Smooth muscle cell (in vitro differentiated cells): ENCODE measurements around the gene KCNK5. TPM values are rescaled to one million over a fixed set of nuclear protein-coding genes. Genes with fewer than 3 reads are reported as not detected.

Source experiments
- DNase-seq: peaks from one replicate; lab custom pipeline; 2025; ENCODE audit not compliant: unreplicated experiment; lab: John Stamatoyannopoulos, UW
- H2AFZ ChIP-seq: fragments of 200-600 bp; sonication (generic); 2 replicates; pipeline ENCODE4 v1.6.0; 2016; ENCODE audit warnings: antibody characterized with exemption, low read depth, mild to moderate bottlenecking
- H3F3A ChIP-seq: fragments of 200-600 bp; sonication (generic); 2 replicates; pipeline ENCODE4 v1.6.0; 2017; ENCODE audit warnings: antibody characterized with exemption, low read depth
- H3K27ac ChIP-seq: fragments of 200-600 bp; sonication (generic); 2 replicates; pipeline ENCODE4 v1.5.1; 2016; ENCODE audit warnings: low read depth, mild to moderate bottlenecking
- H3K27me3 ChIP-seq: fragments of 200-600 bp; sonication (generic); 2 replicates; pipeline ENCODE4 v1.6.1; 2016; ENCODE audit warnings: low read depth, mild to moderate bottlenecking
- H3K36me3 ChIP-seq: fragments of 200-600 bp; sonication (generic); 2 replicates; pipeline ENCODE4 v1.5.1; 2016; ENCODE audit warnings: low read depth
- H3K4me1 ChIP-seq: fragments of 200-600 bp; sonication (generic); 2 replicates; pipeline ENCODE4 v1.5.1; 2016; ENCODE audit warnings: low read depth
- H3K4me2 ChIP-seq: fragments of 200-600 bp; sonication (generic); 2 replicates; pipeline ENCODE4 v1.6.0; 2016; ENCODE audit warnings: mild to moderate bottlenecking
- H3K4me3 ChIP-seq: fragments of 200-600 bp; sonication (generic); 2 replicates; pipeline ENCODE4 v1.5.1; 2016; ENCODE audit warnings: mild to moderate bottlenecking
- H3K79me2 ChIP-seq: fragments of 200-600 bp; sonication (generic); 2 replicates; pipeline ENCODE4 v1.6.0; 2016; ENCODE audit warnings: low read depth, mild to moderate bottlenecking
- H3K9ac ChIP-seq: fragments of 200-600 bp; sonication (generic); 2 replicates; pipeline ENCODE4 v1.6.0; 2016; ENCODE audit warnings: low read depth
- H3K9me3 ChIP-seq: fragments of 200-600 bp; sonication (generic); replicated peaks from 2 replicates; pipeline ENCODE4 v1.5.1; 2016; ENCODE audit warnings: low read depth
- H4K20me1 ChIP-seq: fragments of 200-600 bp; sonication (generic); 2 replicates; pipeline ENCODE4 v1.6.0; 2016; ENCODE audit warnings: low read depth
- WGBS: methylation state at CpG from one replicate; pipeline ENCODE4 v1.1.7; 2016; ENCODE audit warnings: low lambda C conversion rate; 5-methylcytosine and 5-hydroxymethylcytosine counted together
- polyA plus RNA-seq: library from polyadenylated mRNA; unstranded; fragments of >200 nt; fragmentation: Nextera tagmentation; extraction: Ambion mirVana; gene quantifications from 2 replicates; pipeline ENCODE4 v1.2.1, GENCODE V29; 2016
- total RNA-seq: library from RNA; depleted of rRNA; stranded (reverse); fragments of >200 nt; gene quantifications from 2 replicates; pipeline ENCODE4 v1.2.3, GENCODE V29; 2014
- TF ChIP-seq, protein P1 (sequence below): fragments of 200-600 bp; sonication (generic); IDR thresholded peaks from 2 replicates; pipeline ENCODE4 v1.5.1; 2017; ENCODE audit warnings: borderline replicate concordance, mild to moderate bottlenecking, antibody characterized with exemption; ENCODE audit not compliant: insufficient read depth, poor library complexity, severe bottlenecking

Gene KCNK5
- total and polyA plus RNA-seq, 2 experiments from 2014 or later = not detected

- Histone ChIP-seq H3K9ac (no peak overlapping the region), H3K4me1 (peaks cover 7% of the 10 kb centered on the region), H3K4me3 (no peak overlapping the region), H4K20me1 (no peaks in the 10 kb centered on the region), H3F3A (no peaks in the 10 kb centered on the region), H2AFZ (no peak overlapping the region), H3K27ac (no peak overlapping the region), H3K27me3 (peaks cover 17% of the 10 kb centered on the region), H3K4me2 (no peak overlapping the region), H3K9me3 (no peaks in the 10 kb centered on the region), H3K36me3 (no peaks in the 10 kb centered on the region), H3K79me2 (no peaks in the 10 kb centered on the region)
- no peak for DNase-seq
- WGBS = 99% methylated on average over 5 of the region's 5 CpGs
- TF ChIP-seq, protein P1, sequence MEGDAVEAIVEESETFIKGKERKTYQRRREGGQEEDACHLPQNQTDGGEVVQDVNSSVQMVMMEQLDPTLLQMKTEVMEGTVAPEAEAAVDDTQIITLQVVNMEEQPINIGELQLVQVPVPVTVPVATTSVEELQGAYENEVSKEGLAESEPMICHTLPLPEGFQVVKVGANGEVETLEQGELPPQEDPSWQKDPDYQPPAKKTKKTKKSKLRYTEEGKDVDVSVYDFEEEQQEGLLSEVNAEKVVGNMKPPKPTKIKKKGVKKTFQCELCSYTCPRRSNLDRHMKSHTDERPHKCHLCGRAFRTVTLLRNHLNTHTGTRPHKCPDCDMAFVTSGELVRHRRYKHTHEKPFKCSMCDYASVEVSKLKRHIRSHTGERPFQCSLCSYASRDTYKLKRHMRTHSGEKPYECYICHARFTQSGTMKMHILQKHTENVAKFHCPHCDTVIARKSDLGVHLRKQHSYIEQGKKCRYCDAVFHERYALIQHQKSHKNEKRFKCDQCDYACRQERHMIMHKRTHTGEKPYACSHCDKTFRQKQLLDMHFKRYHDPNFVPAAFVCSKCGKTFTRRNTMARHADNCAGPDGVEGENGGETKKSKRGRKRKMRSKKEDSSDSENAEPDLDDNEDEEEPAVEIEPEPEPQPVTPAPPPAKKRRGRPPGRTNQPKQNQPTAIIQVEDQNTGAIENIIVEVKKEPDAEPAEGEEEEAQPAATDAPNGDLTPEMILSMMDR = no peak
Measured at GRCh38 chr6:39223061-39223460, 6.2 kb downstream of the KCNK5 start.

DNA sequence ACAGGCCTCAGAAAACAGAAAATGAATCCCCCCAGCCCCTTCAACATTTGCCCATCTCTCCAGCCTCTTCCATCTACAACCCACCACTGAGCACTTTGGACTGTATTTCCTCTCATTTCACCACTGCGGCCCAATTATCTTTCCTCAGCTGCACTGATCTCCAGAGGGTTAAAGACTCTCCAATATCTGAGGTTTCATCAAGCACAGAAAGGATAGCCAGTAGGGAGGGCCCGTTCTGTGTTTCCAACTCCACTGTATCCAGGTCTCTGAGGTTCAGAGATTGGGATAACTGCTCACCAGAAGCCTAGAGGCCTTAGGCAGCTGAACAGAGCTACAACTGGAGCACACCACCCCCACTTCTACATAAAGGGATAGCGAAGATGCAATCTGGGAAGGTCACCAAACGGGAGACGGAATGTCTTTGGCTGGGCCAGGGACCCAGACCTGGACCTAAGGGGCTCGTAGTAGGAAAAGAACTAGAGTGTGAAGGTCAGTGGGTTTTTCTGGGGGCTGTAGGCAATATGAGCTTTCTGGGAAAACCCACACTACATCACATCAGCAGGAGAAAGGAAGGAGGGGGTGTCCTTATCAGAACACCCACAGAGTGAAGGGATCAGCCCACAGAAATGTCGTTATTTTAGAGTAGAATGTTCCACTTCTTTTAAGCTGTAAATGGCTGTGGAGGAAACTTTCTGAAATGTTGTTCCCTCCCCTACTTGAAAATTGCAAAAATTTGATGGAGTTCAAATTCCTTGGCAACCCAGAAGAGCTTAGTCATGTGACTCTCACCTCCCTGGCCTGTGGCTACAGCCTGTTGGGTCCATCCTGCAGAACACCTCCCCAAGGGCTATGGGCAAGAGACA is 7.3 kb downstream of the KCNK5 start:
- Histone ChIP-seq H2AFZ (no peak overlapping the region), H3K36me3 (no peaks in the 10 kb centered on the region), H3F3A (no peaks in the 10 kb centered on the region), H3K4me3 (no peak overlapping the region), H3K9ac (no peak overlapping the region), H3K4me2 (no peak overlapping the region), H4K20me1 (no peaks in the 10 kb centered on the region), H3K4me1 (peaks cover 7% of the 10 kb centered on the region), H3K79me2 (no peaks in the 10 kb centered on the region), H3K27ac (no peak overlapping the region), H3K9me3 (no peaks in the 10 kb centered on the region), H3K27me3 (peaks cover 6% of the 10 kb centered on the region)
- 73% methylated on average over 7 of the region's 7 CpGs for WGBS
- TF ChIP-seq, protein P1 = no peak
- DNase-seq = no peak

- no peak for DNase-seq
- Histone ChIP-seq H3K9me3 (no peaks in the 10 kb centered on the region), H3K27me3 (peaks cover 2% of the 10 kb centered on the region), H3K27ac (no peak overlapping the region), H3K4me2 (no peak overlapping the region), H3F3A (no peaks in the 10 kb centered on the region), H3K9ac (no peak overlapping the region), H4K20me1 (no peaks in the 10 kb centered on the region), H2AFZ (no peak overlapping the region), H3K4me3 (no peak overlapping the region), H3K79me2 (no peaks in the 10 kb centered on the region), H3K36me3 (no peaks in the 10 kb centered on the region), H3K4me1 (peaks cover 7% of the 10 kb centered on the region)
- 95% methylated on average over 3 of the region's 3 CpGs for WGBS
- TF ChIP-seq, protein P1 = no peak
Measured at GRCh38 chr6:39221115-39221514, 8.2 kb downstream of the KCNK5 start.
